ENCODE results near the gene SMURF1.

Gene SMURF1

GRCh38 chr7:99013266-99014112, 130.4 kb downstream of the SMURF1 start:
- no peak overlapping the region for H3K4me3 ChIP-seq (ENCODE audit: low read length in 2 of 2)
- no peak overlapping the region for H3K9ac ChIP-seq (ENCODE audit: low read length in 2 of 2)
- H3K36me3 ChIP-seq (ENCODE audit: control insufficient read depth in 2 of 2, insufficient read depth in 2 of 2, low read length in 2 of 2) = peaks cover 51 to 58% of the 10 kb centered on the region in 2 donors
- H3K9me3 ChIP-seq (ENCODE audit: control insufficient read depth in 2 of 2, low read length in 2 of 2) = no peaks in the 10 kb centered on the region
- no peaks in the 10 kb centered on the region for H3K4me1 ChIP-seq (ENCODE audit: control insufficient read depth, insufficient read depth, low read length)
- no peak overlapping the region for H3K27ac ChIP-seq (ENCODE audit: low read length)
- H3K27me3 ChIP-seq (ENCODE audit: control insufficient read depth in 1 of 2, insufficient read depth in 2 of 2, low read length in 2 of 2) = no peaks in the 10 kb centered on the region

- H3K4me1 ChIP-seq (ENCODE audit: control insufficient read depth, insufficient read depth, low read length) = no peaks in the 10 kb centered on the region
Observed at GRCh38 chr7:99012722-99013121, 131.2 kb downstream of the SMURF1 start.

GRCh38 chr7:99011706-99012404, 132.1 kb downstream of the SMURF1 start:
- H3K36me3 ChIP-seq (ENCODE audit: control insufficient read depth in 2 of 2, insufficient read depth in 2 of 2, low read length in 2 of 2) = peaks cover 51 to 63% of the 10 kb centered on the region in 2 donors
- no peak overlapping the region for H3K4me3 ChIP-seq (ENCODE audit: low read length in 2 of 2)
- no peaks in the 10 kb centered on the region for H3K4me1 ChIP-seq (ENCODE audit: control insufficient read depth, insufficient read depth, low read length)
- H3K27ac ChIP-seq (ENCODE audit: low read length) = no peak overlapping the region
- no peaks in the 10 kb centered on the region for H3K27me3 ChIP-seq (ENCODE audit: control insufficient read depth in 1 of 2, insufficient read depth in 2 of 2, low read length in 2 of 2)
- H3K9ac ChIP-seq (ENCODE audit: low read length in 2 of 2) = no peak overlapping the region
- H3K9me3 ChIP-seq (ENCODE audit: control insufficient read depth in 2 of 2, low read length in 2 of 2) = no peaks in the 10 kb centered on the region

More at GRCh38 chr7:99012722-99013121, 131.2 kb downstream of the SMURF1 start:
- no peaks in the 10 kb centered on the region for H3K9me3 ChIP-seq (ENCODE audit: control insufficient read depth in 2 of 2, low read length in 2 of 2)
- no peak overlapping the region for H3K9ac ChIP-seq (ENCODE audit: low read length in 2 of 2)
- H3K27me3 ChIP-seq (ENCODE audit: control insufficient read depth in 1 of 2, insufficient read depth in 2 of 2, low read length in 2 of 2) = no peaks in the 10 kb centered on the region
- H3K27ac ChIP-seq (ENCODE audit: low read length) = no peak overlapping the region
- peaks cover 51 to 62% of the 10 kb centered on the region in 2 donors for H3K36me3 ChIP-seq (ENCODE audit: control insufficient read depth in 2 of 2, insufficient read depth in 2 of 2, low read length in 2 of 2)
- H3K4me3 ChIP-seq (ENCODE audit: low read length in 2 of 2) = no peak overlapping the region

- peaks cover 57 to 69% of the 10 kb centered on the region in 2 donors for H3K36me3 ChIP-seq (ENCODE audit: control insufficient read depth in 2 of 2, insufficient read depth in 2 of 2, low read length in 2 of 2)
- no peak overlapping the region for H3K27ac ChIP-seq (ENCODE audit: low read length)
- H3K27me3 ChIP-seq (ENCODE audit: control insufficient read depth in 1 of 2, insufficient read depth in 2 of 2, low read length in 2 of 2) = no peaks in the 10 kb centered on the region
- H3K4me3 ChIP-seq (ENCODE audit: low read length in 2 of 2) = no peak overlapping the region
- no peaks in the 10 kb centered on the region for H3K9me3 ChIP-seq (ENCODE audit: control insufficient read depth in 2 of 2, low read length in 2 of 2)
- H3K9ac ChIP-seq (ENCODE audit: low read length in 2 of 2) = no peak overlapping the region
- no peaks in the 10 kb centered on the region for H3K4me1 ChIP-seq (ENCODE audit: control insufficient read depth, insufficient read depth, low read length)
Observed at GRCh38 chr7:99011341-99011705, 132.6 kb downstream of the SMURF1 start.

- H3K27ac ChIP-seq (ENCODE audit: low read length) = no peak overlapping the region
- no peak overlapping the region for H3K4me3 ChIP-seq (ENCODE audit: low read length in 2 of 2)
- no peaks in the 10 kb centered on the region for H3K27me3 ChIP-seq (ENCODE audit: control insufficient read depth in 1 of 2, insufficient read depth in 2 of 2, low read length in 2 of 2)
- no peak overlapping the region for H3K9ac ChIP-seq (ENCODE audit: low read length in 2 of 2)
- H3K4me1 ChIP-seq (ENCODE audit: control insufficient read depth, insufficient read depth, low read length) = no peaks in the 10 kb centered on the region
- peaks cover 57 to 73% of the 10 kb centered on the region in 2 donors for H3K36me3 ChIP-seq (ENCODE audit: control insufficient read depth in 2 of 2, insufficient read depth in 2 of 2, low read length in 2 of 2)
- H3K9me3 ChIP-seq (ENCODE audit: control insufficient read depth in 2 of 2, low read length in 2 of 2) = no peaks in the 10 kb centered on the region
Observed at GRCh38 chr7:99010281-99010680, 133.6 kb downstream of the SMURF1 start.

- no peaks in the 10 kb centered on the region for H3K4me1 ChIP-seq (ENCODE audit: control insufficient read depth, insufficient read depth, low read length)
- no peak overlapping the region for H3K27ac ChIP-seq (ENCODE audit: low read length)
- H3K27me3 ChIP-seq (ENCODE audit: control insufficient read depth in 1 of 2, insufficient read depth in 2 of 2, low read length in 2 of 2) = no peaks in the 10 kb centered on the region
- peaks cover 52 to 74% of the 10 kb centered on the region in 2 donors for H3K36me3 ChIP-seq (ENCODE audit: control insufficient read depth in 2 of 2, insufficient read depth in 2 of 2, low read length in 2 of 2)
- no peak overlapping the region for H3K4me3 ChIP-seq (ENCODE audit: low read length in 2 of 2)
- no peaks in the 10 kb centered on the region for H3K9me3 ChIP-seq (ENCODE audit: control insufficient read depth in 2 of 2, low read length in 2 of 2)
- no peak overlapping the region for H3K9ac ChIP-seq (ENCODE audit: low read length in 2 of 2)
Observed at GRCh38 chr7:99008921-99009530, 134.9 kb downstream of the SMURF1 start.

- Histone ChIP-seq H3K4me3 (ENCODE audit: low read length in 2 of 2) (no peak overlapping the region), H3K9me3 (ENCODE audit: control insufficient read depth in 2 of 2, low read length in 2 of 2) (no peaks in the 10 kb centered on the region), H3K9ac (ENCODE audit: low read length in 2 of 2) (no peak overlapping the region), H3K27ac (ENCODE audit: low read length) (no peak overlapping the region), H3K27me3 (ENCODE audit: control insufficient read depth in 1 of 2, insufficient read depth in 2 of 2, low read length in 2 of 2) (no peaks in the 10 kb centered on the region), H3K36me3 (ENCODE audit: control insufficient read depth in 2 of 2, insufficient read depth in 2 of 2, low read length in 2 of 2) (peaks cover 44 to 66% of the 10 kb centered on the region in 2 donors), H3K4me1 (ENCODE audit: control insufficient read depth, insufficient read depth, low read length) (no peaks in the 10 kb centered on the region)
Observed at GRCh38 chr7:99008181-99008631, 135.7 kb downstream of the SMURF1 start.

GRCh38 chr7:99006739-99007424, 137.0 kb downstream of the SMURF1 start:
- no peak overlapping the region for H3K4me3 ChIP-seq (ENCODE audit: low read length in 2 of 2)
- H3K9ac ChIP-seq (ENCODE audit: low read length in 2 of 2) = no peak overlapping the region
- H3K4me1 ChIP-seq (ENCODE audit: control insufficient read depth, insufficient read depth, low read length) = no peaks in the 10 kb centered on the region
- H3K27ac ChIP-seq (ENCODE audit: low read length) = no peak overlapping the region
- no peaks in the 10 kb centered on the region for H3K9me3 ChIP-seq (ENCODE audit: control insufficient read depth in 2 of 2, low read length in 2 of 2)
- H3K27me3 ChIP-seq (ENCODE audit: control insufficient read depth in 1 of 2, insufficient read depth in 2 of 2, low read length in 2 of 2) = no peaks in the 10 kb centered on the region
- H3K36me3 ChIP-seq (ENCODE audit: control insufficient read depth in 2 of 2, insufficient read depth in 2 of 2, low read length in 2 of 2) = peaks cover 41 to 62% of the 10 kb centered on the region in 2 donors

GRCh38 chr7:99005776-99006175, 138.1 kb downstream of the SMURF1 start:
- H3K27ac ChIP-seq (ENCODE audit: low read length) = no peak overlapping the region
- no peak overlapping the region for H3K4me3 ChIP-seq (ENCODE audit: low read length in 2 of 2)
- H3K9me3 ChIP-seq (ENCODE audit: control insufficient read depth in 2 of 2, low read length in 2 of 2) = no peaks in the 10 kb centered on the region
- peaks cover 35 to 54% of the 10 kb centered on the region in 2 donors for H3K36me3 ChIP-seq (ENCODE audit: control insufficient read depth in 2 of 2, insufficient read depth in 2 of 2, low read length in 2 of 2)
- no peak overlapping the region for H3K9ac ChIP-seq (ENCODE audit: low read length in 2 of 2)
- no peaks in the 10 kb centered on the region for H3K27me3 ChIP-seq (ENCODE audit: control insufficient read depth in 1 of 2, insufficient read depth in 2 of 2, low read length in 2 of 2)
- H3K4me1 ChIP-seq (ENCODE audit: control insufficient read depth, insufficient read depth, low read length) = no peaks in the 10 kb centered on the region

GRCh38 chr7:99004781-99005500, 139.0 kb downstream of the SMURF1 start:
- H3K27me3 ChIP-seq (ENCODE audit: control insufficient read depth in 1 of 2, insufficient read depth in 2 of 2, low read length in 2 of 2) = no peaks in the 10 kb centered on the region
- no peaks in the 10 kb centered on the region for H3K9me3 ChIP-seq (ENCODE audit: control insufficient read depth in 2 of 2, low read length in 2 of 2)
- H3K9ac ChIP-seq (ENCODE audit: low read length in 2 of 2) = no peak overlapping the region
- H3K4me1 ChIP-seq (ENCODE audit: control insufficient read depth, insufficient read depth, low read length) = no peaks in the 10 kb centered on the region
- H3K27ac ChIP-seq (ENCODE audit: low read length) = no peak overlapping the region
- H3K36me3 ChIP-seq (ENCODE audit: control insufficient read depth in 2 of 2, insufficient read depth in 2 of 2, low read length in 2 of 2) = peaks cover 30 to 53% of the 10 kb centered on the region in 2 donors
- H3K4me3 ChIP-seq (ENCODE audit: low read length in 2 of 2) = no peak overlapping the region
